Spleen (tissue), 7 donors: ENCODE measurements around the gene PPFIA1.

Source experiments
- POLR2A ChIP-seq, 3 donors: fragments of 450-650 bp; IDR thresholded peaks; one replicate each; pipeline ENCODE4 v1.5.1; 2017; ENCODE audit warnings: antibody characterized with exemption in 3 of 3, mild to moderate bottlenecking in 1 of 3
- POLR2AphosphoS5 ChIP-seq, 3 donors: sonication (generic); formaldehyde crosslinking; IDR thresholded peaks; one replicate each; pipeline ENCODE4 v1.5.1; 2017; ENCODE audit warnings: antibody characterized with exemption in 3 of 3
- TF ChIP-seq, protein P1 (sequence below), 11 experiments: fragments of 200-600 bp in 7 of 11; fragments of 450-650 bp in 4 of 11; sonication (generic) in 4 of 11; IDR thresholded peaks in 8 of 11; conservative IDR thresholded peaks in 3 of 11; 1 replicate in 7 of 11; 2 replicates in 4 of 11; pipeline versions ENCODE4 v1.4.0 to v1.8.0; 2016 to 2021; ENCODE audit warnings: antibody characterized with exemption in 11 of 11, inconsistent platforms in 4 of 11, mild to moderate bottlenecking in 1 of 11
- donor health status: DM: no; HTN: no; CAD: no; lungs with moderate emphysema.
- donor health status: DM: no; HTN: no; CAD: no.
- donor health status: DM: no; HTN: no; CAD: no.

- TF ChIP-seq POLR2AphosphoS5 (IDR thresholded peaks at IDR 0.05) (no peak), POLR2A (IDR thresholded peaks at IDR 0.05) (no peak)
- TF ChIP-seq, protein P1, sequence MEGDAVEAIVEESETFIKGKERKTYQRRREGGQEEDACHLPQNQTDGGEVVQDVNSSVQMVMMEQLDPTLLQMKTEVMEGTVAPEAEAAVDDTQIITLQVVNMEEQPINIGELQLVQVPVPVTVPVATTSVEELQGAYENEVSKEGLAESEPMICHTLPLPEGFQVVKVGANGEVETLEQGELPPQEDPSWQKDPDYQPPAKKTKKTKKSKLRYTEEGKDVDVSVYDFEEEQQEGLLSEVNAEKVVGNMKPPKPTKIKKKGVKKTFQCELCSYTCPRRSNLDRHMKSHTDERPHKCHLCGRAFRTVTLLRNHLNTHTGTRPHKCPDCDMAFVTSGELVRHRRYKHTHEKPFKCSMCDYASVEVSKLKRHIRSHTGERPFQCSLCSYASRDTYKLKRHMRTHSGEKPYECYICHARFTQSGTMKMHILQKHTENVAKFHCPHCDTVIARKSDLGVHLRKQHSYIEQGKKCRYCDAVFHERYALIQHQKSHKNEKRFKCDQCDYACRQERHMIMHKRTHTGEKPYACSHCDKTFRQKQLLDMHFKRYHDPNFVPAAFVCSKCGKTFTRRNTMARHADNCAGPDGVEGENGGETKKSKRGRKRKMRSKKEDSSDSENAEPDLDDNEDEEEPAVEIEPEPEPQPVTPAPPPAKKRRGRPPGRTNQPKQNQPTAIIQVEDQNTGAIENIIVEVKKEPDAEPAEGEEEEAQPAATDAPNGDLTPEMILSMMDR (IDR thresholded peaks at IDR 0.05 in 8 of 11, conservative IDR thresholded peaks at IDR 0.05 in 3 of 11): no peak
These were observed 83.5 kb downstream of the PPFIA1 start for GRCh38 chr11:70353900-70354568.
